HG03103 (cell line): ENCODE results near the gene ITIH6.
A peak's percentile ranks its signal among the peaks of the same experiment; 100 is the strongest.
"Not testable (repeated sequence)": the region's sequence is repeated elsewhere in the genome, so short reads cannot be mapped to it uniquely, and the experiment has no call there.

Experiments
- ATAC-seq: cut with Tn5 transposase; IDR thresholded peaks from one replicate; pipeline ENCODE4 v1.9.1; 2021; ENCODE audit warnings: low read depth; ENCODE audit not compliant: unreplicated experiment

The ITIH6 gene

GRCh38 chrX:54798137-54798536 is at the start of gene ITIH6:
ITIH6 (minus strand) TSS chrX:54798255; CDS start chrX:54798210, 45 bp downstream.
- ATAC-seq = no peak

GRCh38 chrX:54847700-54848099 is 49.6 kb upstream of the ITIH6 start:
- ATAC-seq = not testable (repeated sequence)

- no peak for ATAC-seq
Measured at GRCh38 chrX:54843050-54843449, 45.0 kb upstream of the ITIH6 start.

- no peak for ATAC-seq
Measured at GRCh38 chrX:54842607-54843006, 44.6 kb upstream of the ITIH6 start.

GRCh38 chrX:54841184-54841874 is 43.3 kb upstream of the ITIH6 start:
- ATAC-seq = not testable (repeated sequence)

GRCh38 chrX:54838583-54838982 is 40.5 kb upstream of the ITIH6 start:
- no peak for ATAC-seq

GRCh38 chrX:54826598-54826997 is 28.5 kb upstream of the ITIH6 start:
- ATAC-seq = no peak

GRCh38 chrX:54825716-54826438 is 27.8 kb upstream of the ITIH6 start:
- ATAC-seq = no peak

GRCh38 chrX:54824722-54825121 is 26.7 kb upstream of the ITIH6 start:
- ATAC-seq = no peak

- no peak for ATAC-seq
Measured at GRCh38 chrX:54824195-54824594, 26.1 kb upstream of the ITIH6 start.

- ATAC-seq = no peak
Measured at GRCh38 chrX:54821310-54821709, 23.3 kb upstream of the ITIH6 start.

- ATAC-seq = no peak
Measured at GRCh38 chrX:54820737-54821136, 22.7 kb upstream of the ITIH6 start.

- no peak for ATAC-seq
Measured at GRCh38 chrX:54819201-54819600, 21.1 kb upstream of the ITIH6 start.

GRCh38 chrX:54818221-54818620 is 20.2 kb upstream of the ITIH6 start:
- no peak for ATAC-seq

- ATAC-seq = no peak
Measured at GRCh38 chrX:54817220-54817820, 19.3 kb upstream of the ITIH6 start.

GRCh38 chrX:54812306-54812705 is 14.3 kb upstream of the ITIH6 start:
- ATAC-seq = no peak

- ATAC-seq = no peak
Measured at GRCh38 chrX:54811301-54811885, 13.3 kb upstream of the ITIH6 start.

GRCh38 chrX:54810532-54810931 is 12.5 kb upstream of the ITIH6 start:
- no peak for ATAC-seq

- peak; percentile 78 for ATAC-seq
Measured at GRCh38 chrX:54808605-54809483, 10.8 kb upstream of the ITIH6 start.

- ATAC-seq = peak; percentile 18
Measured at GRCh38 chrX:54808109-54808604, 10.1 kb upstream of the ITIH6 start.
